Stimulated activated naive CD4-positive, alpha-beta T cell treated with Interleukin-2 at 50 U/mL for 16 hours (primary cell): Measurements from ENCODE around the gene SUN1.
"Not testable (repeated sequence)": the region's sequence is repeated elsewhere in the genome, so short reads cannot be mapped to it uniquely, and the experiment has no call there.

ENCODE experiments used
- DNase-seq: peaks from one replicate; lab custom pipeline; 2025; lab: John Stamatoyannopoulos, UW

SUN1 gene

DNA sequence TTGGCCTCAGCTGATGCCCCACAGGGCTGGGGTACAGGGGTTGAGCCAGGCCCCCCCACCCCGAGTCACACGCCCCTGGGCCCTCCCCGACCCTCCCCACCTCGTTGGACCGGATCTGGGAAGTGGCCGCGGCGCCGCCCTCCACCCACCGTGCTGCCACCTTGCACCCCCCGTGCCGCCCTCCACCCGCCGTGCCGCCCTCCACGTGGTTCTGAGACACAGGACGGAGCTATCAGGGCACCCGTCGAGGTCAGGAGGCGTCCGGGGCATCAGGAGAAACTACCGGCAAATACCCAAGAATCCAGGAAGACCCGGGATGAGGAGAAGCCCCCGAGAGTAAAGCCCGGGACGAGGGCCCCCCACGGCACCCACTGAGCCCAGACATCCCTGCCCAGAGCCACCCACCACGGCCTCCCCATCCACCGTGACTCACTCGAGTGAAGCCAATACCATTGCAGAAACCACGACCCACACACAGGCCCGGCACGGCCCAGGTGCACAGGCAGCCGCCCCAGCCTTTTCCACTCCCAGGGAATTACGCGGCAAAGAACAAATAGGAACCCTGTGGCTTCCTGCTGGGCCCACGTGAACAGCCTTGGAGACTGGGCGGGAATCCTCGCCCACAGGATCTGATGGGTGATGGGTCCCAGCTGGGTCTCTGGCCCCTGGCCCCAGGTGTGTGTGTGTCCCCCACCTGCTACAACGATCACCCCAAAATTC, 88.2 kb downstream of the SUN1 start:
- peak; percentile 36 for DNase-seq

DNA sequence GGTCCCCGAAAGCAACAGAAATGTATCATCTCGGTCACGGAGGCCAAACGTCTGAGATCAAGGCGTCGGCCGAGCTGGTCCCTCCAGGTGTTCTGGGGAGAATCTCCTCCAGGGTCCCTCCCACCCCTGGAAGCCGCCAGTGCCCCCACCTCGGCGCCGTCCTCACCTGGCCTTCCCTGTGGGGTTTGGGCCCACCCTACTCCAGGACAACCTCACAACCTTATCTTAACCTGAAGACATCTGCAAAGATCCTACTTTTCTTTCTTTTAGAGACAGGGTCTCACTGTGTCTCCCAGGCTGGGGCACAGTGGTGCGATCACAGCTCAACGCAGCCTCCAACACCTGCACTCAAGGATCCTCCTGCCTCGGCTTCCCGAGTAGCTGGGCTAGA, 88.8 kb downstream of the SUN1 start:
- DNase-seq, result no peak

GRCh38 chr7:921581-922333, 89.5 kb downstream of the SUN1 start:
- no peak for DNase-seq

- peak; percentile 41 for DNase-seq
Measured at GRCh38 chr7:922334-923107, 90.2 kb downstream of the SUN1 start.

DNA sequence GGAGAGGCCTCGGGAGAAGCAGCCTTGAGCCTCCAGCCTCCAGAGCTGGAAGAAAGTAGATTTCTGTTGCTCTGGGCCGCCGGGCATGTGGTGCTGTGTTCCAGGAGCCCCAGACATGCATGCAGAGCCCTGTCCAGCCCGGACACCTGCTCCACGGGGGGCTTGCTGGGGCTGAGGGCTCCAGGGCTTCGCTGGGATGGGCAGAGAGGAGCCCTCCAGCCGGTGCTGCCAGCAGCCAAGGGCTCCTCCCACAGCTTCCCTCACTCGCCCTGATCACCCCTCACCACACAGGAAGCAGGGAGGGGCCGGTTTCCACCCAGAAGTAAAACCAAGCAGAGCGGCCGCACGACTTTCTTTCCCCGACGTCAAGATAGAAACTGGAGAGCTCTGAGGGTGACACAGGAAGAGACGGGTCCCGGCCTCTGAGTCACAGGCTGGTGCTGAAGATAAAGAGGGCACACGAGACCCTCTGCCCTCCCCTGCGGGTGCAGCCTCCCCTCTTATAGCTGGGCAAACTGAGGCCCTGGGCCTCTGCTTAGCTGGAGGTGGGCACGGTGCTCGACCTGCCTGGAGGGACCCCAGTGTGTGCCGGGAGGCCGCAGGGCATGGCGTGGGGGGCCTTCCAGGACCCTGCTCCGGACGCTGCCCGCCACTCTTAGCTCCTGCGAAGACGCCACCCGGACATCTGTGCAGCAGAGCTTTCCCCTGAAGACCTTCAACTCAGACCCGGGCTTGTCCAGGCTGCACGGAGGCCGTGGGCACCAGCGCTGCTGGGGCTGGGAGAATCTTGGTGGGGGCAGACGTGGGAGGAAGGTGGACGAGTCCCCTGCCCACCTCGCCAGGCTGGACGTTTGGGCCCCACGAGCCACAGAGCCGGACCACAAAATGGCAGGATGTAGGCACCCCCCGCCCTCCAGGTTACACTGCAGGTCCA, 91.1 kb downstream of the SUN1 start:
- DNase-seq, result peak; percentile 94

- DNase-seq, result not testable (repeated sequence)
Measured at GRCh38 chr7:924042-924441, 91.8 kb downstream of the SUN1 start.
